BLaER1 treated with 17β-estradiol and CSF1 and Interleukin-3, amounts not matched to agents 10 nM and 100 nM (cell line): ENCODE measurements around the gene B4GALNT4.
"Not testable (repeated sequence)": the region's sequence is repeated elsewhere in the genome, so short reads cannot be mapped to it uniquely, and the experiment has no call there.

Experiments
- H3K27ac ChIP-seq, 11 experiments: shearing (Covaris generic); formaldehyde crosslinking; 2 replicates each; pipeline ENCODE4 v1.8.1; 2022
- H3K27me3 ChIP-seq, 11 experiments: shearing (Covaris generic); formaldehyde crosslinking; 2 replicates each; pipeline ENCODE4 v1.8.1; 2022
- H3K36me3 ChIP-seq, 11 experiments: shearing (Covaris generic); formaldehyde crosslinking; 2 replicates each; pipeline ENCODE4 v1.8.1; 2022
- H3K4me1 ChIP-seq, 10 experiments: shearing (Covaris generic); formaldehyde crosslinking; 2 replicates each; pipeline ENCODE4 v1.8.1; 2022
- H3K4me2 ChIP-seq, 11 experiments: shearing (Covaris generic); formaldehyde crosslinking; 2 replicates each; pipeline ENCODE4 v1.8.1; 2022
- H3K4me3 ChIP-seq, 10 experiments: shearing (Covaris generic); formaldehyde crosslinking; 2 replicates each; pipeline ENCODE4 v1.8.1; 2022
- H3K9ac ChIP-seq, 11 experiments: shearing (Covaris generic); formaldehyde crosslinking; 2 replicates each; pipeline ENCODE4 v1.8.1; 2022
- H3K9me3 ChIP-seq, 11 experiments: shearing (Covaris generic); formaldehyde crosslinking; replicated peaks in 1 of 11; 2 replicates each; pipeline ENCODE4 v1.8.1; 2022
- H4K20me1 ChIP-seq, 11 experiments: shearing (Covaris generic); formaldehyde crosslinking; 2 replicates each; pipeline ENCODE4 v1.8.1; 2022
- Cebpa-rat ChIP-seq, 11 experiments: shearing (Covaris generic); IDR thresholded peaks; 2 replicates each; pipeline ENCODE4 v1.8.1; 2022

Gene B4GALNT4

GRCh38 chr11:340539-341512, 28.5 kb upstream of the B4GALNT4 start:
- peak overlapping the region in 9 of 11 experiments; percentile 0 to 62 (median 49); a peak in 14 of 22 replicates for H3K27ac ChIP-seq
- H3K9me3 ChIP-seq, result peaks cover 0 to 18% (median 10%) of the 10 kb centered on the region in 11 experiments; a peak in 12 of 22 replicates
- H3K4me1 ChIP-seq, result peaks cover 37 to 45% (median 40%) of the 10 kb centered on the region in 10 experiments
- no peaks in the 10 kb centered on the region for H3K27me3 ChIP-seq
- H4K20me1 ChIP-seq, result no peaks in the 10 kb centered on the region
- no peak for TF ChIP-seq Cebpa-rat (IDR thresholded peaks at IDR 0.05)
- H3K4me3 ChIP-seq, result peak overlapping the region in 2 of 10 experiments; percentile 10 to 17; a peak in 1 of 20 replicates
- H3K9ac ChIP-seq, result no peak overlapping the region
- H3K36me3 ChIP-seq, result no peaks in the 10 kb centered on the region
- peak overlapping the region; percentile 22 to 74 (median 64); a peak in 20 of 22 replicates for H3K4me2 ChIP-seq

- Histone ChIP-seq H4K20me1 (no peaks in the 10 kb centered on the region), H3K9me3 (peaks cover 0 to 18% (median 10%) of the 10 kb centered on the region in 11 experiments; a peak in 12 of 22 replicates), H3K4me1 (peaks cover 25 to 35% (median 28%) of the 10 kb centered on the region in 10 experiments), H3K27ac (peak overlapping the region in 9 of 11 experiments; percentile 0 to 62 (median 49); a peak in 12 of 22 replicates), H3K4me2 (peak overlapping the region; percentile 22 to 74 (median 64); a peak in 19 of 22 replicates), H3K36me3 (no peaks in the 10 kb centered on the region), H3K27me3 (no peaks in the 10 kb centered on the region), H3K9ac (no peak overlapping the region; a peak in 1 of 22 replicates), H3K4me3 (no peak overlapping the region)
- TF ChIP-seq Cebpa-rat (IDR thresholded peaks at IDR 0.05), result no peak
Measured at GRCh38 chr11:342328-342727, 27.0 kb upstream of the B4GALNT4 start.

DNA sequence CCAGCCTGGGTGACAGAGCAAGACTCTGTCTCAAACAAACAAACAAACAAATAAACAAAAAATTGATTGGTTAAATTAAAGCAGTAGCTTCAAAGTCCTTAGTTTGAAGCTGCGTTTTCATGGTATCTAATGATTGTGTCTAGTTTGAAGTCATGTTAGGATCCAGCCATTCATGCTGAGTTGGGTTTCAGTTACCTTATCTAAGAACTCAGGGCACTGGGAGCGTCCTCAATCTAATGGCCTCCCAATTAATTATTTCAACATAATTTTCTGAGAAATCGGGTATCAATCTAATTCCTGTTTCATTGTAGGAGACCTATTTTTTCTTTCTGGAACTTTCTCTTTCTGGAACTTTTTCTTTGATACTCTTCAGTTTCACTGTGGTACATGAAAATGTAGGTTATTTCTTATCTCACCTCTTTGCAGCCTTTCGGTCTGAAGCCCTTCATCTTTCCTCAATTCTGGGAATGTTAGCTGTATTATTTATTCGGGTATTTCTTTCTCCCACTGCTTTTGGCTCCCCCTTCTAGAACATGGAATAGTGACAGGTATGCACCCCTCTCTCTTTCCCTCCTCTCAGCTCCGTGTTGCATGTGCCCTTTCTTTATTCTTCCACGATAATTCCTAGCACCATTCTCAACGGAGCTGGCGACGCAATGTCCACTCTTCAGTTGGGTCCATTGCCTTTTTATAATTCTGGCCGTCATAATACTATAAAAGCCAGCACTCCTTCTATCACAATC, 24.3 kb upstream of the B4GALNT4 start:
- H3K4me1 ChIP-seq, result peaks cover 40 to 51% (median 46%) of the 10 kb centered on the region in 10 experiments
- H3K9ac ChIP-seq, result no peak overlapping the region
- H3K4me3 ChIP-seq, result no peak overlapping the region
- no peaks in the 10 kb centered on the region for H3K36me3 ChIP-seq
- no peak overlapping the region for H3K4me2 ChIP-seq
- TF ChIP-seq Cebpa-rat (IDR thresholded peaks at IDR 0.05), result no peak
- H3K9me3 ChIP-seq, result peaks cover 0 to 15% (median 10%) of the 10 kb centered on the region in 11 experiments; a peak in 12 of 22 replicates
- H3K27ac ChIP-seq, result no peak overlapping the region
- no peaks in the 10 kb centered on the region for H3K27me3 ChIP-seq
- no peaks in the 10 kb centered on the region for H4K20me1 ChIP-seq

- Histone ChIP-seq H3K9me3 (peaks cover 0 to 9% (median 3%) of the 10 kb centered on the region in 11 experiments; a peak in 10 of 22 replicates), H3K9ac (no peak overlapping the region), H3K4me2 (no peak overlapping the region), H3K27me3 (no peaks in the 10 kb centered on the region), H3K4me3 (no peak overlapping the region), H4K20me1 (no peaks in the 10 kb centered on the region), H3K4me1 (peaks cover 49 to 60% (median 54%) of the 10 kb centered on the region in 10 experiments), H3K36me3 (no peaks in the 10 kb centered on the region), H3K27ac (no peak overlapping the region)
- TF ChIP-seq Cebpa-rat (IDR thresholded peaks at IDR 0.05), result no peak
Measured at GRCh38 chr11:346529-346928, 22.8 kb upstream of the B4GALNT4 start.

- not testable (repeated sequence) for H3K27me3 ChIP-seq, H3K9ac ChIP-seq, H3K4me3 ChIP-seq, H4K20me1 ChIP-seq, H3K9me3 ChIP-seq, H3K36me3 ChIP-seq
- Histone ChIP-seq H3K4me2 (peak overlapping the region in 10 of 11 experiments; percentile 15 to 82 (median 78); a peak in 19 of 22 replicates), H3K27ac (peak overlapping the region in 10 of 11 experiments; percentile 44 to 80 (median 70); a peak in 17 of 22 replicates), H3K4me1 (peaks cover 61 to 75% (median 67%) of the 10 kb centered on the region in 10 experiments)
Measured at GRCh38 chr11:349270-349954, 19.9 kb upstream of the B4GALNT4 start.

- not testable (repeated sequence) for H3K4me3 ChIP-seq, H3K27me3 ChIP-seq, H3K9me3 ChIP-seq, H4K20me1 ChIP-seq, H3K36me3 ChIP-seq
- peak overlapping the region; percentile 39 to 75 (median 65); a peak in 20 of 22 replicates for H3K27ac ChIP-seq
- peak overlapping the region; percentile 53 to 90 (median 76) for H3K4me2 ChIP-seq
- H3K4me1 ChIP-seq, result peaks cover 68 to 83% (median 74%) of the 10 kb centered on the region in 10 experiments
- H3K9ac ChIP-seq, result peak overlapping the region; percentile 20 to 62 (median 50); a peak in 18 of 22 replicates
Measured at GRCh38 chr11:350033-350722, 19.1 kb upstream of the B4GALNT4 start.

DNA sequence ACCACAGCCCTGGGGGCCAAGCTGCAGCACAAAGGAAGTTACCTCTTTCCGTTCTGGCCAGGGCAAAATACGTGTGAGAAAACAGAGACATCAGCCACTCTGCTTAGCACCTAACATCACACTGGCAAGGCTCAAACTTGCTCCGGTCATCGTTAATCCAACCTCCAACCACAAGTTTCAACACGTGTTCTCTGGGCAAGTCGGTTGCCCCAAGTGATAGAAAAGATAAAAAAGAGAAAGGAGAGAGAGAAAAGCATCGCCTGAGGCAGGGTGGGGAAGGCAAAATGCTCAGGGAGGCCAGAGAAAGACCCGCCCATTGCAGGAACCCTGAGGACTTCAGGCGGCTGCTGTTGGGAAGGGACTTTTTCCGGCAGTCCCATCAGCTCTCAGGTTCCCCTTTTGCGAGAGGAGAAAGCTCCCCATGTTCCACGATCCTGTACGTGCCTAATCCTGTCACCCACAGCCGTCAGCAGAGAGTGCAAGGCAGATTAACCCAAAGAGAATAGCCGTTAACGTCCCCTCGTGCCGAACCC, 18.5 kb upstream of the B4GALNT4 start:
- no peak overlapping the region for H3K4me3 ChIP-seq
- peak overlapping the region; percentile 20 to 62 (median 50); a peak in 18 of 22 replicates for H3K9ac ChIP-seq
- TF ChIP-seq Cebpa-rat (IDR thresholded peaks at IDR 0.05), result no peak
- no peaks in the 10 kb centered on the region for H3K27me3 ChIP-seq
- no peaks in the 10 kb centered on the region for H3K9me3 ChIP-seq
- H3K27ac ChIP-seq, result peak overlapping the region; percentile 39 to 75 (median 65); a peak in 20 of 22 replicates
- H3K36me3 ChIP-seq, result no peaks in the 10 kb centered on the region
- H4K20me1 ChIP-seq, result no peaks in the 10 kb centered on the region
- H3K4me1 ChIP-seq, result peaks cover 75 to 89% (median 80%) of the 10 kb centered on the region in 10 experiments
- H3K4me2 ChIP-seq, result peak overlapping the region; percentile 53 to 90 (median 76)

- Histone ChIP-seq H3K4me1 (peaks cover 78 to 89% (median 82%) of the 10 kb centered on the region in 10 experiments), H3K27ac (peak overlapping the region in 10 of 11 experiments; percentile 54 to 75 (median 66); a peak in 19 of 22 replicates), H3K36me3 (no peaks in the 10 kb centered on the region), H3K27me3 (no peaks in the 10 kb centered on the region), H3K9ac (peak overlapping the region in 9 of 11 experiments; percentile 20 to 62 (median 48); a peak in 7 of 22 replicates), H3K9me3 (no peaks in the 10 kb centered on the region), H4K20me1 (no peaks in the 10 kb centered on the region), H3K4me3 (no peak overlapping the region), H3K4me2 (peak overlapping the region; percentile 53 to 90 (median 76))
- no peak for TF ChIP-seq Cebpa-rat (IDR thresholded peaks at IDR 0.05)
Measured at GRCh38 chr11:351411-351810, 17.9 kb upstream of the B4GALNT4 start.
